Tibial artery (tissue), 4 donors: Measurements from ENCODE around the gene MINPP1.
A peak's percentile ranks its signal among the peaks of the same experiment; 100 is the strongest.

Source experiments
- DNase-seq, 2 donors: peaks; one replicate each; pipeline ENCODE4 v3.0.0-alpha.2; 2019
- H3K27ac ChIP-seq, 2 donors: fragments of 200-600 bp; sonication (generic) in 1 of 2; 1 replicate in 1 of 2; 2 replicates in 1 of 2; pipeline ENCODE4 v1.5.1; 2018 to 2019; ENCODE audit warnings: mild to moderate bottlenecking in 1 of 2
- H3K27me3 ChIP-seq, 2 donors: fragments of 200-600 bp; sonication (generic) in 1 of 2; one replicate each; pipeline versions ENCODE4 v1.5.1 to v1.6.0; 2016 to 2019
- H3K36me3 ChIP-seq, 3 donors: fragments of 200-600 bp; sonication (generic) in 2 of 3; one replicate each; pipeline ENCODE4 v1.5.1; 2016 to 2019; ENCODE audit warnings: mild to moderate bottlenecking in 2 of 3
- H3K4me1 ChIP-seq, 4 donors: fragments of 200-600 bp; sonication (generic) in 2 of 4; 1 replicate in 3 of 4; 2 replicates in 1 of 4; pipeline ENCODE4 v1.5.1; 2016 to 2019
- H3K4me3 ChIP-seq, 2 donors: fragments of 200-600 bp; sonication (generic) in 1 of 2; 1 replicate in 1 of 2; 2 replicates in 1 of 2; pipeline ENCODE4 v1.5.1; 2018 to 2019; ENCODE audit warnings: mild to moderate bottlenecking in 2 of 2
- H3K9me3 ChIP-seq, 3 donors: fragments of 200-600 bp; sonication (generic) in 1 of 3; one replicate each; pipeline ENCODE4 v1.5.1; 2016 to 2019
- CTCF ChIP-seq, 2 experiments: fragments of 200-600 bp in 1 of 2; fragments of 450-650 bp in 1 of 2; IDR thresholded peaks; one replicate each; pipeline ENCODE4 v1.5.1; 2017 to 2019; ENCODE audit warnings: antibody characterized with exemption in 2 of 2, mild to moderate bottlenecking in 1 of 2, moderate library complexity in 1 of 2
- intact Hi-C: fragments of 100-400 bp; cut with DNase I; formaldehyde crosslinking; loops from one replicate; pipeline ENCODE4 v1.15.0; 2023; ENCODE audit warnings: low total_unique reads

MINPP1 gene

GRCh38 chr10:87551326-87551725 lies 46.6 kb downstream of the MINPP1 start:
- Histone ChIP-seq H3K9me3 (no peaks in the 10 kb centered on the region), H3K4me1 (peaks cover 0 to 53% (median 19%) of the 10 kb centered on the region in 4 donors), H3K27me3 (no peaks in the 10 kb centered on the region), H3K27ac (no peak overlapping the region), H3K36me3 (peaks cover 0 to 5% (median 0%) of the 10 kb centered on the region in 3 donors), H3K4me3 (no peak overlapping the region)
- intact Hi-C loops = no loop called here
- no peak for DNase-seq
- no peak for TF ChIP-seq CTCF (IDR thresholded peaks at IDR 0.05)

- H3K27me3 ChIP-seq = no peaks in the 10 kb centered on the region
- peaks cover 0 to 42% (median 9%) of the 10 kb centered on the region in 4 donors for H3K4me1 ChIP-seq
- H3K4me3 ChIP-seq = no peak overlapping the region
- no peak for DNase-seq
- H3K27ac ChIP-seq = peak overlapping the region in 1 of 2 donors; percentile 20
- peaks cover 0 to 5% (median 0%) of the 10 kb centered on the region in 3 donors for H3K36me3 ChIP-seq
- intact Hi-C loops = no loop called here
- H3K9me3 ChIP-seq = no peaks in the 10 kb centered on the region
- TF ChIP-seq CTCF (IDR thresholded peaks at IDR 0.05) = no peak
These were observed 47.7 kb downstream of the MINPP1 start for GRCh38 chr10:87552248-87552929.

GRCh38 chr10:87557409-87557808 lies 52.7 kb downstream of the MINPP1 start:
- no peak for TF ChIP-seq CTCF (IDR thresholded peaks at IDR 0.05)
- DNase-seq = no peak
- Histone ChIP-seq H3K4me1 (peaks cover 0 to 6% (median 0%) of the 10 kb centered on the region in 4 donors), H3K9me3 (no peaks in the 10 kb centered on the region), H3K27ac (no peak overlapping the region), H3K36me3 (peaks cover 0 to 2% (median 0%) of the 10 kb centered on the region in 3 donors), H3K27me3 (no peaks in the 10 kb centered on the region), H3K4me3 (no peak overlapping the region)
- intact Hi-C loops = no loop called here

GRCh38 chr10:87558333-87558732 lies 53.6 kb downstream of the MINPP1 start:
- H3K4me1 ChIP-seq = no peaks in the 10 kb centered on the region
- H3K27me3 ChIP-seq = no peaks in the 10 kb centered on the region
- H3K36me3 ChIP-seq = no peaks in the 10 kb centered on the region
- intact Hi-C loops = no loop called here
- H3K9me3 ChIP-seq = no peaks in the 10 kb centered on the region
- no peak overlapping the region for H3K27ac ChIP-seq
- TF ChIP-seq CTCF (IDR thresholded peaks at IDR 0.05) = no peak
- H3K4me3 ChIP-seq = no peak overlapping the region
- DNase-seq = no peak

GRCh38 chr10:87559392-87559791 lies 54.7 kb downstream of the MINPP1 start:
- Histone ChIP-seq H3K9me3 (peaks cover 0 to 3% (median 0%) of the 10 kb centered on the region in 3 donors), H3K27me3 (no peaks in the 10 kb centered on the region), H3K4me1 (no peaks in the 10 kb centered on the region), H3K36me3 (no peaks in the 10 kb centered on the region), H3K4me3 (no peak overlapping the region), H3K27ac (no peak overlapping the region)
- TF ChIP-seq CTCF (IDR thresholded peaks at IDR 0.05) = no peak
- no peak for DNase-seq
- intact Hi-C loops = no loop called here
